GM21576 (cell line): ENCODE data around the gene FRMD5.
"Not testable (repeated sequence)": the region's sequence is repeated elsewhere in the genome, so short reads cannot be mapped to it uniquely, and the experiment has no call there.

Experiments
- ATAC-seq: cut with Tn5 transposase; IDR thresholded peaks from one replicate; pipeline ENCODE4 v1.9.1; 2021; ENCODE audit warnings: mild to moderate bottlenecking, moderate library complexity; ENCODE audit not compliant: unreplicated experiment

Gene FRMD5

GRCh38 chr15:43867096-43867495 is 328.0 kb downstream of the FRMD5 start:
- no peak for ATAC-seq

GRCh38 chr15:43866636-43867035 is 328.4 kb downstream of the FRMD5 start:
- not testable (repeated sequence) for ATAC-seq

- ATAC-seq = no peak
Measured at GRCh38 chr15:43859546-43859945, 335.5 kb downstream of the FRMD5 start.

GRCh38 chr15:43854801-43855200 is 340.3 kb downstream of the FRMD5 start:
- no peak for ATAC-seq

GRCh38 chr15:43852607-43853006 is 342.5 kb downstream of the FRMD5 start:
- ATAC-seq = no peak

GRCh38 chr15:43851251-43851650 is 343.8 kb downstream of the FRMD5 start:
- no peak for ATAC-seq

GRCh38 chr15:43845421-43845820 is 349.6 kb downstream of the FRMD5 start:
- ATAC-seq = no peak

- not testable (repeated sequence) for ATAC-seq
Measured at GRCh38 chr15:43832485-43832884, 362.6 kb downstream of the FRMD5 start.

GRCh38 chr15:43831519-43832052 is 363.5 kb downstream of the FRMD5 start:
- ATAC-seq = not testable (repeated sequence)

GRCh38 chr15:43830691-43831275 is 364.3 kb downstream of the FRMD5 start:
- not testable (repeated sequence) for ATAC-seq

GRCh38 chr15:43829951-43830540 is 365.0 kb downstream of the FRMD5 start:
- ATAC-seq = not testable (repeated sequence)

- no peak for ATAC-seq
Measured at GRCh38 chr15:43828061-43828657, 366.9 kb downstream of the FRMD5 start.

- ATAC-seq = no peak
Measured at GRCh38 chr15:43826508-43827341, 368.3 kb downstream of the FRMD5 start, which contains the start of gene WDR76. Gene WDR76, plus strand, starts transcription at chr15:43827002. Its CDS starts 31 bp downstream, at chr15:43827033.

- ATAC-seq = no peak
Measured at GRCh38 chr15:43826029-43826507, 369.0 kb downstream of the FRMD5 start.

GRCh38 chr15:43825305-43825704 is 369.8 kb downstream of the FRMD5 start:
- ATAC-seq = not testable (repeated sequence)

GRCh38 chr15:43824302-43825246 is 370.5 kb downstream of the FRMD5 start, which contains the start of gene MFAP1:
Gene MFAP1, minus strand, starts transcription at chr15:43824690. Its CDS starts 121 bp downstream, at chr15:43824569.
- ATAC-seq = peak; percentile 67

GRCh38 chr15:43821505-43821904 is 373.6 kb downstream of the FRMD5 start:
- ATAC-seq = no peak
